SK-N-SH (cell line): Measurements from ENCODE around the gene TTC27. TPM values are rescaled to one million over a fixed set of nuclear protein-coding genes. Genes with fewer than 3 reads are reported as not detected.
A peak's percentile ranks its signal among the peaks of the same experiment; 100 is the strongest.

Experiments used
- CTCF ChIA-PET: fragments of 300-600, 350-600 bp; formaldehyde crosslinking; extraction: SDS; loops from one replicate; lab custom pipeline; 2021; lab: Yijun Ruan, JAX
- POLR2A ChIA-PET: fragments of 350-600 bp; sonication (Branson Sonifier 250); formaldehyde crosslinking; extraction: SDS; loops from one replicate; lab custom pipeline; 2020; ENCODE audit warnings: antibody characterized with exemption, inconsistent platforms; lab: Yijun Ruan, JAX
- DNase-seq: peaks from one replicate; pipeline ENCODE4 v3.0.0; 2012
- H2AFZ ChIP-seq: fragments of 200-600 bp; sonication (generic); 2 replicates; pipeline ENCODE4 v1.8.1; 2016; ENCODE audit warnings: antibody characterized with exemption, mild to moderate bottlenecking, low read depth
- H3F3A ChIP-seq: fragments of 200-600 bp; sonication (generic); replicated peaks from 2 replicates; pipeline ENCODE3; 2016; ENCODE audit warnings: antibody characterized with exemption, mild to moderate bottlenecking; ENCODE audit not compliant: insufficient read depth
- H3K27ac ChIP-seq, 2 experiments: fragments of 200-500 bp in 1 of 2; fragments of 200-600 bp in 1 of 2; sonication (Bioruptor generic) in 1 of 2; sonication (generic), shearing (Covaris generic) in 1 of 2; 2 replicates each; pipeline versions ENCODE4 v1.5.1 to v1.6.1; 2014 to 2016; ENCODE audit warnings: low read depth in 2 of 2, inconsistent platforms in 1 of 2, low read length in 1 of 2, mild to moderate bottlenecking in 1 of 2, mixed read lengths in 1 of 2
- H3K27me3 ChIP-seq: fragments of 200-600 bp; sonication (generic), shearing (Covaris generic); 2 replicates; pipeline ENCODE4 v1.6.1; 2016; ENCODE audit warnings: mixed run types; ENCODE audit not compliant: insufficient read depth
- H3K36me3 ChIP-seq, 2 experiments: fragments of 200-500 bp in 1 of 2; fragments of 200-600 bp in 1 of 2; sonication (Bioruptor generic) in 1 of 2; sonication (generic) in 1 of 2; replicated peaks in 1 of 2; 2 replicates each; pipeline versions ENCODE3 to v1.5.1; 2014 to 2016; ENCODE audit warnings: low read length in 1 of 2, mild to moderate bottlenecking in 1 of 2; ENCODE audit not compliant: insufficient read depth in 2 of 2, control insufficient read depth in 1 of 2
- H3K4me1 ChIP-seq, 2 experiments: fragments of 200-500 bp in 1 of 2; fragments of 200-600 bp in 1 of 2; sonication (Bioruptor generic) in 1 of 2; sonication (generic), shearing (Covaris generic) in 1 of 2; 2 replicates each; pipeline versions ENCODE4 v1.5.1 to v1.6.1; 2014 to 2016; ENCODE audit warnings: low read depth in 1 of 2, low read length in 1 of 2, mixed run types in 1 of 2; ENCODE audit not compliant: insufficient read depth in 2 of 2, control insufficient read depth in 1 of 2
- H3K4me2 ChIP-seq: fragments of 200-600 bp; sonication (generic), shearing (Covaris generic); 2 replicates; pipeline ENCODE4 v1.6.1; 2017; ENCODE audit warnings: mixed run types
- H3K4me3 ChIP-seq, 2 experiments: fragments of 200-500 bp in 1 of 2; fragments of 200-600 bp in 1 of 2; sonication (Bioruptor generic) in 1 of 2; sonication (generic), shearing (Covaris generic) in 1 of 2; 2 replicates each; pipeline versions ENCODE4 v1.5.1 to v1.8.1; 2014 to 2016; ENCODE audit warnings: low read depth in 2 of 2, inconsistent platforms in 1 of 2, low read length in 1 of 2, mild to moderate bottlenecking in 1 of 2, mixed read lengths in 1 of 2, moderate library complexity in 1 of 2
- H3K79me2 ChIP-seq: fragments of 200-600 bp; sonication (generic); 2 replicates; pipeline ENCODE4 v1.8.1; 2017; ENCODE audit warnings: mild to moderate bottlenecking; ENCODE audit not compliant: insufficient read depth
- H3K9ac ChIP-seq: fragments of 200-600 bp; sonication (generic); 2 replicates; pipeline ENCODE4 v1.6.1; 2017; ENCODE audit warnings: mixed run types
- H3K9me2 ChIP-seq: fragments of 200-600 bp; sonication (generic); 2 replicates; pipeline ENCODE4 v1.6.1; 2017; ENCODE audit warnings: mixed run types
- H3K9me3 ChIP-seq: fragments of 200-600 bp; sonication (generic); 2 replicates; pipeline ENCODE4 v1.6.1; 2017; ENCODE audit warnings: mixed run types, mild to moderate bottlenecking, moderate library complexity
- H4K20me1 ChIP-seq: fragments of 200-600 bp; sonication (generic); 2 replicates; pipeline ENCODE4 v1.6.1; 2017; ENCODE audit warnings: mild to moderate bottlenecking, mixed run types; ENCODE audit not compliant: insufficient read depth
- FOSL2 ChIP-seq: IDR thresholded peaks from 2 replicates; pipeline ENCODE4 v1.4.0; 2012; ENCODE audit warnings: low read depth, mild to moderate bottlenecking, moderate library complexity, borderline replicate concordance
- MAX ChIP-seq: IDR thresholded peaks from 2 replicates; pipeline ENCODE4 v1.4.0; 2012; ENCODE audit warnings: low read depth
- MEF2A ChIP-seq: IDR thresholded peaks from 2 replicates; pipeline ENCODE4 v1.4.0; 2012; ENCODE audit warnings: low read depth, borderline replicate concordance
- NFIC ChIP-seq: IDR thresholded peaks from 2 replicates; pipeline ENCODE4 v1.4.0; 2012; ENCODE audit warnings: borderline replicate concordance
- POLR2AphosphoS5 ChIP-seq: IDR thresholded peaks from 2 replicates; pipeline ENCODE4 v1.6.1; 2012; ENCODE audit warnings: low read depth, low read length
- RCOR1 ChIP-seq: fragments of 150-350 bp; IDR thresholded peaks from 2 replicates; pipeline ENCODE4 v1.6.1; 2017; ENCODE audit warnings: antibody characterized with exemption, low read length
- RFX5 ChIP-seq: IDR thresholded peaks from 2 replicates; pipeline ENCODE4 v1.6.1; 2012; ENCODE audit warnings: mild to moderate bottlenecking, improper control_type of control experiment, low read length
- RXRA ChIP-seq: IDR thresholded peaks from 2 replicates; pipeline ENCODE4 v1.4.0; 2012; ENCODE audit warnings: low read depth, mild to moderate bottlenecking, borderline replicate concordance
- SIN3A ChIP-seq: IDR thresholded peaks from 2 replicates; pipeline ENCODE4 v1.6.1; 2012; ENCODE audit warnings: low read depth, mild to moderate bottlenecking, low read length, moderate library complexity, borderline replicate concordance
- SMC3 ChIP-seq: IDR thresholded peaks from 2 replicates; pipeline ENCODE4 v1.6.1; 2012; ENCODE audit warnings: low read depth, low read length, improper control_type of control experiment
- TCF12 ChIP-seq: IDR thresholded peaks from 2 replicates; pipeline ENCODE4 v1.4.0; 2012
- TEAD4 ChIP-seq: IDR thresholded peaks from 2 replicates; pipeline ENCODE4 v1.4.0; 2012; ENCODE audit warnings: mild to moderate bottlenecking, borderline replicate concordance; ENCODE audit not compliant: insufficient read depth
- WGBS: methylation state at CpG from one replicate; pipeline ENCODE4 v1.1.6; 2017; ENCODE audit warnings: low lambda C conversion rate; 5-methylcytosine and 5-hydroxymethylcytosine counted together
- polyA plus RNA-seq, 3 experiments: library from polyadenylated mRNA; depleted of rRNA; stranded (reverse); fragments of >200 nt; gene quantifications; 2 replicates each; pipeline ENCODE4 v1.2.3, GENCODE V29; 2012
- TF ChIP-seq, protein P1 (sequence below): IDR thresholded peaks from 2 replicates; pipeline ENCODE4 v1.4.0; 2012; ENCODE audit warnings: low read depth, borderline replicate concordance
- TF ChIP-seq, protein P2 (sequence below): fragments of 150-350 bp; IDR thresholded peaks from 2 replicates; pipeline ENCODE4 v1.6.1; 2017; ENCODE audit warnings: antibody characterized with exemption, low read length, low read depth, borderline replicate concordance

Gene TTC27
- polyA plus RNA-seq, 1 of the 3 experiments (the other 2 are of a cell fraction), result 14.4 TPM

GRCh38 chr2:32849456-32850194, 221.8 kb downstream of the TTC27 start:
- TF ChIP-seq TEAD4 (no peak), SIN3A (no peak)
- TF ChIP-seq, all 33 proteins: peak for 0

DNA sequence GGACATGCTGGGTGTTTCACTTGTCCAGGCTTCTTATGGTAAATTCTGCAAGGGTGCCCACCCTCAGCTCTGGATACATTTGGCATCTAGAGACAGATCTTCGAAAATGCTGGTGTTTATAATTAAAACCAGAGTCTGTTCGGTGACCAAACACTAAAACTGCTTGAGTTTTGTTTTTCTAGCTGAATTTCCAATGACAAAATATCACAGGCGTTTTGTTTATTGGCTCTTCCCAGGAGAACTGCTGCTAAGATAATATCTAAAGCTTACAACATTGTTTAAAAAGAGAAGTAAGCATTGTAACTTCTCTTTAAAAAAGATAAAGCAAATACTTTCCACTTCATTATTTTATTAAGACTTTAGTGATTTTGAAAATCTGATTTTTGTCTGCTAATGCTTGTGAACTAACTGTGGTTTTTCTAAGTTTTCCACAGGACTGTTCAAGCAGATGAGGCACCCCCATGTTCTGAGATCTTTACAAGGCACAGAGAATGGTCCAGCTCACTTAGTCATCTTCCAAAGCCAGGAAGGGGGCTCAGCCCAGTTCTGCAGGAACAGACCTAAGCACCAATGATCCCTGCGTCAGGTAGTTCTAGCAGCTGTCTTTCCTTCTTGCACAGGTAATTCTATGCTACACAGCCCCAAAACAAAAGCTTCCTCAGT, 224.1 kb downstream of the TTC27 start:
- CTCF ChIA-PET, result interaction anchor here (0.7 kb wide), 2 partner anchors 12 to 34 kb away, joined by 3 read pairs; no protein-coding TSS in a partner anchor
- Histone ChIP-seq H2AFZ (no peak overlapping the region), H3K27me3 (no peaks in the 10 kb centered on the region), H3K9me3 (no peaks in the 10 kb centered on the region), H3K4me1 (peaks cover 0 to 2% of the 10 kb centered on the region in 2 experiments; a peak in 2 of 4 replicates), H3F3A (no peaks in the 10 kb centered on the region), H3K79me2 (no peaks in the 10 kb centered on the region), H3K9ac (no peak overlapping the region)
- WGBS, result 34% methylated on average over 4 of the region's 4 CpGs
- POLR2A ChIA-PET, result interaction anchor here (1.0 kb wide), 1 partner anchor 13 kb away, joined by 6 read pairs; no protein-coding TSS in a partner anchor
- TF ChIP-seq NFIC (no peak), TCF12 (peak; percentile 36; the same call in 1 of the 2 replicates), POLR2AphosphoS5 (no peak), RFX5 (no peak), RXRA (no peak)
- TF ChIP-seq, protein P1, sequence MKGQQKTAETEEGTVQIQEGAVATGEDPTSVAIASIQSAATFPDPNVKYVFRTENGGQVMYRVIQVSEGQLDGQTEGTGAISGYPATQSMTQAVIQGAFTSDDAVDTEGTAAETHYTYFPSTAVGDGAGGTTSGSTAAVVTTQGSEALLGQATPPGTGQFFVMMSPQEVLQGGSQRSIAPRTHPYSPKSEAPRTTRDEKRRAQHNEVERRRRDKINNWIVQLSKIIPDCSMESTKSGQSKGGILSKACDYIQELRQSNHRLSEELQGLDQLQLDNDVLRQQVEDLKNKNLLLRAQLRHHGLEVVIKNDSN, result no peak
- TF ChIP-seq, all 33 proteins: peak for 1
- Histone ChIP-seq H3K36me3 (no peaks in the 10 kb centered on the region), H4K20me1 (no peaks in the 10 kb centered on the region), H3K4me3 (no peak overlapping the region), H3K27ac (peak overlapping the region in 1 of 2 experiments; percentile 3; a peak in 1 of 4 replicates), H3K4me2 (peak overlapping the region; percentile 2; the same call in 1 of the 2 replicates), H3K9me2 (no peaks in the 10 kb centered on the region)
- DNase-seq, result no peak

More at GRCh38 chr2:32849456-32850194, 221.8 kb downstream of the TTC27 start:
- Histone ChIP-seq H3K9ac (no peak overlapping the region), H3K4me1 (no peaks in the 10 kb centered on the region; a peak in 2 of 4 replicates), H3K4me2 (no peak overlapping the region), H3K36me3 (no peaks in the 10 kb centered on the region), H2AFZ (no peak overlapping the region), H3K4me3 (no peak overlapping the region), H3K9me3 (no peaks in the 10 kb centered on the region), H3F3A (no peaks in the 10 kb centered on the region), H3K27ac (no peak overlapping the region), H3K27me3 (no peaks in the 10 kb centered on the region), H4K20me1 (no peaks in the 10 kb centered on the region), H3K79me2 (no peaks in the 10 kb centered on the region), H3K9me2 (no peaks in the 10 kb centered on the region)
- WGBS, result 82% methylated on average over 5 of the region's 5 CpGs
- POLR2A ChIA-PET, result no interaction called here
- CTCF ChIA-PET, result interaction anchor here (1.2 kb wide), 1 partner anchor 10 kb away, joined by 4 read pairs; no protein-coding TSS in a partner anchor
- no peak for DNase-seq

- DNase-seq, result no peak
- CTCF ChIA-PET, result interaction anchor here (0.7 to 1.0 kb wide), 3 partner anchors 9 to 189 kb away, joined by 3 read pairs; no protein-coding TSS in a partner anchor
- TF ChIP-seq, protein P2, sequence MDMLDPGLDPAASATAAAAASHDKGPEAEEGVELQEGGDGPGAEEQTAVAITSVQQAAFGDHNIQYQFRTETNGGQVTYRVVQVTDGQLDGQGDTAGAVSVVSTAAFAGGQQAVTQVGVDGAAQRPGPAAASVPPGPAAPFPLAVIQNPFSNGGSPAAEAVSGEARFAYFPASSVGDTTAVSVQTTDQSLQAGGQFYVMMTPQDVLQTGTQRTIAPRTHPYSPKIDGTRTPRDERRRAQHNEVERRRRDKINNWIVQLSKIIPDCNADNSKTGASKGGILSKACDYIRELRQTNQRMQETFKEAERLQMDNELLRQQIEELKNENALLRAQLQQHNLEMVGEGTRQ, result no peak
- TF ChIP-seq MAX (no peak), RCOR1 (no peak), SMC3 (no peak), FOSL2 (no peak), MEF2A (no peak)
These were observed 225.0 kb downstream of the TTC27 start for GRCh38 chr2:32852856-32853255.

More at GRCh38 chr2:32852856-32853255, 225.0 kb downstream of the TTC27 start:
- Histone ChIP-seq H4K20me1 (no peaks in the 10 kb centered on the region), H3K4me2 (no peak overlapping the region), H3K9ac (no peak overlapping the region), H3K9me3 (no peaks in the 10 kb centered on the region), H3K9me2 (no peaks in the 10 kb centered on the region), H3K27ac (no peak overlapping the region), H3F3A (no peaks in the 10 kb centered on the region), H3K4me3 (no peak overlapping the region), H3K27me3 (no peaks in the 10 kb centered on the region), H2AFZ (no peak overlapping the region), H3K79me2 (no peaks in the 10 kb centered on the region), H3K36me3 (no peaks in the 10 kb centered on the region), H3K4me1 (peaks cover 0 to 9% of the 10 kb centered on the region in 2 experiments; a peak in 2 of 4 replicates)
- POLR2A ChIA-PET, result no interaction called here
- WGBS, result 92% methylated on average over 5 of the region's 5 CpGs
